Fibroblast of pulmonary artery (primary cell): ENCODE measurements around the gene PLA2R1.

Experiments
- DNase-seq: peaks from one replicate; pipeline ENCODE4 v3.0.0-alpha.2; 2010; ENCODE audit warnings: low read depth
- H3K4me3 ChIP-seq: replicated peaks from 2 replicates; pipeline ENCODE4 v1.5.1; 2011; ENCODE audit warnings: low read depth, mild to moderate bottlenecking, control low read depth, low read length, moderate library complexity
- TF ChIP-seq, protein P1 (sequence below): IDR thresholded peaks from 2 replicates; pipeline ENCODE4 v1.5.1; 2011; ENCODE audit warnings: mild to moderate bottlenecking, control low read depth, low read length, inconsistent platforms; ENCODE audit errors: missing control alignments

Gene PLA2R1

DNA sequence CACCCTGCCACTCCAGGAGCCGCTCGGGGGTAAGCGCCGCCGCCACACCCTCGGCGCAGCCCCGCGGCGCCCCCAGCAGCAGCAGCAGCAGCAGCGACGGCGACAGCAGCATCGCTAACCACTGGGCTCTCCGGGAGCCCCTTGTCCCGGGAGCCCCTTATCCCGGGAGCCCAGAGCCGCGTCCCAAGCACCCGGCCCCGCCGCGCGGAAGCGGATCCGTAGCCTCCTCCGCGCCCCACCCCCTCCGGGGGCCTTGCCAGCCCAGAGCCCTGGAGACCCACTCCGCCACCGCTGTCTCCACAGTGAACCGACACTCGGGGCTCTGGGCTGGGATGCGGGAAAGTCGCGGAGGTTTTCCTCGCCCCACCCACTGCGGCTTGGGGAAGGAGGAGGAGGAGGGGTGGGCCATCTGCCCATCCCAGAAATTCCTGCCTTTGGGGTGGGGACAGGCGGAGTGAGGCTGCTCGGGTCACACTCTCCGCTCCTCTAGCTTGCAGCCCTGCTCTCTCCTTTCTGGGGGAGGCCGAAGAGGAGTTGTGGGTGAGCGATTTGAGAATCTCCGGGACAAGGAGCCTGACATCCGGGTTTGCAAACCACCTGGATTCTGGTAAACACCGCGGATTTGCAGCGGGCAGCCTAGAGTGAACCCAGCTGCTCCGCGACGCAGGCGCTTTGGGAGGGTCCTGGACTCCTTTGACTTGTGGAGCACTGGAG lies at the start of gene PLA2R1:
Gene PLA2R1 (minus strand): TSS at position 324 of the 714 bp plus-strand sequence. CDS start 212 bp downstream, at position 112.
- TF ChIP-seq, protein P1, sequence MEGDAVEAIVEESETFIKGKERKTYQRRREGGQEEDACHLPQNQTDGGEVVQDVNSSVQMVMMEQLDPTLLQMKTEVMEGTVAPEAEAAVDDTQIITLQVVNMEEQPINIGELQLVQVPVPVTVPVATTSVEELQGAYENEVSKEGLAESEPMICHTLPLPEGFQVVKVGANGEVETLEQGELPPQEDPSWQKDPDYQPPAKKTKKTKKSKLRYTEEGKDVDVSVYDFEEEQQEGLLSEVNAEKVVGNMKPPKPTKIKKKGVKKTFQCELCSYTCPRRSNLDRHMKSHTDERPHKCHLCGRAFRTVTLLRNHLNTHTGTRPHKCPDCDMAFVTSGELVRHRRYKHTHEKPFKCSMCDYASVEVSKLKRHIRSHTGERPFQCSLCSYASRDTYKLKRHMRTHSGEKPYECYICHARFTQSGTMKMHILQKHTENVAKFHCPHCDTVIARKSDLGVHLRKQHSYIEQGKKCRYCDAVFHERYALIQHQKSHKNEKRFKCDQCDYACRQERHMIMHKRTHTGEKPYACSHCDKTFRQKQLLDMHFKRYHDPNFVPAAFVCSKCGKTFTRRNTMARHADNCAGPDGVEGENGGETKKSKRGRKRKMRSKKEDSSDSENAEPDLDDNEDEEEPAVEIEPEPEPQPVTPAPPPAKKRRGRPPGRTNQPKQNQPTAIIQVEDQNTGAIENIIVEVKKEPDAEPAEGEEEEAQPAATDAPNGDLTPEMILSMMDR = no peak
- H3K4me3 ChIP-seq = peak within 1 kb of the TSS; percentile 70
- peak; percentile 47 for DNase-seq

DNA sequence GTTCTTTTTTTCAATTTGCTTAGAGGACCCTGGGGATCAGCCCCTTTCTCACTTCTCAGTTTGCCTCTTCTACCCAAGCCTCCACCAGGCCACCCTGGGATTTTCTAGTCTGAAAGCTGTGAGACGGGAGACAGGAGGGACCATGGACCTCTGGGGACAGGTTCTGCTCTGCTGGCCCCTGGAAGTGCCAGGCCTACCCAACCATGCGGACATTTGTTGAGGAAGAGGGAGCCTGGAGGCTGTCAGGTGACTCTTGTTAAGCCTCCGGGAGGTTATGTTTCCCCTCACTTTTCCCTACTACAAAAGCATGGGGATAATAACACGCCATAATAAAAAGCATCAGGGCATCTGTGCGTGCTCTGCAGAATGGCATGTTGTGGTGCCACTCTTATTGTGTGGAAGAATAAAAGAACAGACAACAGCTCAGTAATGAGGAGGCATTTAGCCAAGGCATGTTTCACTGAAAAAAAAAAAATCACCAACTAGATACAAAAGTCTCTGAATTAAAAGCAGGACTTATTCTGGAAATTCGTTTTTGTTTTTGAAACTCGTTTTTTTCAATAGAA lies 48.3 kb upstream of the PLA2R1 start:
- DNase-seq = no peak
- TF ChIP-seq, protein P1 = no peak
- H3K4me3 ChIP-seq = no peak overlapping the region

DNA sequence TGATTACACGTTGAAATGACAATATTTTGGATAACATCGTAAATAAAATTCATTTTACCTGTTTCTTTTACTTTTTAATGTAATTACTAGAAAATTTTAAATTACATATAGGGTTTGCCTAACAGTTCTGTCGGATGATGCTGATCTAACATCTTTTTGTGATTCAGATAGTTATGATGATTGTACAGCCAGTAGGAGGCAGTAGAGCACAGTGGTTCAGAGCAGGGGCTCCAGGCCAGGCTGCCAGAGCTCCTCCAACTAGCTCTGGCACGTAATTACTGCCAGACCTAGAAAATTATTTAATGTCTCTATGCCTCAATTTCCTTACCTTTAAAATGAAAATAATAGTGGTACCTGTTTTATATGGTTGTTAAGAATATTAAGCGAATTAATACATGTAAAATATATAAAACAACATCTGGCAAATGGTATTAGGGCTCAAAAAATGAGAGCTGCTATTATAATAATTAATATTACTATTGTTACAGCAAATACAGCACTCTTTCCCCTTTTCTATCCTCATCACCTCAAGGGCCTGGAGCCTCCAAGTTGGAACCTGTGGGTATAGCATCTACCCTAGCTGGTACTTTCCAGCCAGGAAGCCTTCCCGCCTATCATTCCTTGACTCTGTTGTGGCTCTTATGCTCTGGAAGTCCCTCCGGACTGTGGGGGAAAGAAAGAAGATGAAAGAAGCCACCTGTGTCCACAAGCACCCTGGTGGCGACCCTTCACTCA lies 47.7 kb upstream of the PLA2R1 start:
- peak; percentile 89 for DNase-seq
- H3K4me3 ChIP-seq = no peak overlapping the region
- TF ChIP-seq, protein P1 = peak; percentile 80

DNA sequence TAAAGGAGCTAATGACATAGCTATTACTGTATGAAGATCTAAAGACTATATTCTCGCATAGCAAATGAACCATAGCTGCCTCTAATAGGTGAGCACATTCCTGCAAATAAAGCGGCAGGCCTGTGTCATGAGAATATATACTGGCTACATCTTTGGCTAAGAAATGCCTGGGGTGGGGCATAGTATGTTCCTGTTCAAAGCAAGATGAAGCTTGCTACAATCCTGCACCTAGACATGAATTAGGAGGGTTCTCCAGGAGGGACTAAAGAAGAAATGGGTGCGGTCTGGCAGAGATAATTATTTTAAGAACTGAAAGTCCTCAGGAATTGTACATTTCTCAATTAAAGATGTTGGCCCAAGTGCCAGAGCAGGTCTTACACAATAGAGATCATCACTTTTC lies 46.8 kb upstream of the PLA2R1 start:
- TF ChIP-seq, protein P1 = no peak
- no peak overlapping the region for H3K4me3 ChIP-seq
- no peak for DNase-seq

DNA sequence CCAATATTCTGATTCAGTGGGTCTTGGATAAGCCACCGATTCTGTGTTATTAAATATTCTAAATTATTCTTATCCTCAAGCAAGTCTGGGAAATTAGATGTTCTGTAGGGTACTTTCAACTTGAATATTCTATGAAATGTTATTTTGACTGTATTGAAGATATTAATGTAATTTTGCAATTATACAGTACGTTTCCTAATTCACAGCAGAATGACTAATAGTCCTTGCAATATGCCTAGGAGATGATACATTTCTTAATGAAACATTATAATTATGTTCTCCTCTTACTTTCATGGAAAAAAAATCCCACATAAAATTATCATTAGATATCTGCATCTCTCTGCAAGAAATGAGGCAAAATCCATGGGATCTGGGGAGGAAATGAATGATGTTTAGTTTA lies 46.2 kb upstream of the PLA2R1 start:
- no peak overlapping the region for H3K4me3 ChIP-seq
- TF ChIP-seq, protein P1 = no peak
- no peak for DNase-seq

DNA sequence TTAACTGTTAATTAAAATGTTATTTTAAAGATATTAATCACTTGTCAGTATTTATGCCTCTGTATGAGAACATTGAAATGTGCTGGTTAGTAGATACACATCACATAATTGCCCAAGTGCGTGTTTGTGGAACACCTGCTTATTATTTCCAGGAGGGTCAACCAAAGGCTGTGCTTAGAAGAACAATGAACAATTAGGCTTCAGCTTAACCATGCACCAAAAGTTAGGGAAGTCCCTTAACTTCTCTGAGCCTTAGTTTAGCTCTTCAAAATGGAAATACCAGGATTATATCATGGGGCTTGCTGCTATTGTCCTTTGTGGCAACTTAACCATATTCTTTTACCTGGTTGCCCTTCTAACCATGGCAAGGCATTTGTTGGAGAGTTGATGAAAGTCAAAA lies 43.0 kb upstream of the PLA2R1 start:
- no peak overlapping the region for H3K4me3 ChIP-seq
- TF ChIP-seq, protein P1 = no peak
- DNase-seq = no peak
